Measurements from ENCODE around the gene MAPKAPK5.

MAPKAPK5 gene

DNA sequence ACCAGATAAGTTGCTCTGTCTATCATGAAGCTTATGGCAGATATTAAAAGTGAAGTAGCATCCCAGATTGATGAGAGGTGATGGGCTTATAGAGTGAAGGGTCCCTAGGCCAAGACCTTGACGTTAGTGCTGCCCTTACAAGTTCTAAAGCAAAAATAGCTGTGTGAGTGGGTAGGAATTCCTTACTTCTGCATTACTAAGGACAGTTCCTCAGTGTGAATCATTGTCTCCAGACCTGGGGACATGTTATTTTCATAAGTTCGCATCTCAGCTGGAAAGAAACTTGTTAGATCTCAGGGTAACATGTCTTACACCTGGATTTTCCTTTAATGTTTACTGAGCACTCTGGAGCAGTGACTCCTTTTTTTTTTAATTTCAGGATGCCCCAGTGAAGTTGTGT lies 28.7 kb downstream of the MAPKAPK5 start:
- no peaks in the 10 kb centered on the region; the same call in 1 of the 2 replicates for H4K20me1 ChIP-seq (ENCODE audit: insufficient read depth, low read length)

GRCh38 chr12:111873113-111873512 lies 31.1 kb downstream of the MAPKAPK5 start:
- TF ChIP-seq CTCF (IDR thresholded peaks at IDR 0.05; ENCODE audit: borderline replicate concordance, extremely low read depth, low read length, poor library complexity, severe bottlenecking) (no peak), EZH2 (IDR thresholded peaks at IDR 0.05; ENCODE audit: borderline replicate concordance, low read depth, low read length, severe bottlenecking) (no peak)
- Histone ChIP-seq H3K4me2 (ENCODE audit: insufficient read depth, low read length) (no peak overlapping the region), H3K4me3 (ENCODE audit: low read depth in 1 of 2, low read length in 2 of 2) (no peak overlapping the region), H3K27me3 (ENCODE audit: insufficient read depth, low read length, poor library complexity) (no peaks in the 10 kb centered on the region), H4K20me1 (ENCODE audit: insufficient read depth, low read length) (no peaks in the 10 kb centered on the region), H3K9ac (ENCODE audit: low read depth, low read length) (no peak overlapping the region), H3K36me3 (ENCODE audit: insufficient read depth, low read length) (peaks cover 68% of the 10 kb centered on the region), H3K9me3 (ENCODE audit: insufficient read depth, low read length, severe bottlenecking) (no peaks in the 10 kb centered on the region), H2AFZ (ENCODE audit: low read depth, low read length) (no peak overlapping the region), H3K79me2 (ENCODE audit: insufficient read depth, low read length) (no peaks in the 10 kb centered on the region; the same call in 1 of the 2 replicates), H3K27ac (ENCODE audit: low read length) (no peak overlapping the region), H3K4me1 (ENCODE audit: insufficient read depth, low read length) (no peaks in the 10 kb centered on the region)
- DNase-seq (no peak), ATAC-seq (ENCODE audit: insufficient read depth, low read depth) (no peak)

More for the DNA sequence above, 28.7 kb downstream of the MAPKAPK5 start:
- ATAC-seq (ENCODE audit: insufficient read depth, low read depth) (no peak), DNase-seq (no peak)
- no peaks in the 10 kb centered on the region; the same call in 1 of the 2 replicates for H3K79me2 ChIP-seq (ENCODE audit: insufficient read depth, low read length)
- H3K4me1 ChIP-seq (ENCODE audit: insufficient read depth, low read length): no peaks in the 10 kb centered on the region
- no peak overlapping the region for H3K4me3 ChIP-seq (ENCODE audit: low read depth in 1 of 2, low read length in 2 of 2)
- no peak overlapping the region for H3K27ac ChIP-seq (ENCODE audit: low read length)
- H3K27me3 ChIP-seq (ENCODE audit: insufficient read depth, low read length, poor library complexity): no peaks in the 10 kb centered on the region
- no peak overlapping the region for H2AFZ ChIP-seq (ENCODE audit: low read depth, low read length)
- H3K9ac ChIP-seq (ENCODE audit: low read depth, low read length): no peak overlapping the region
- H3K4me2 ChIP-seq (ENCODE audit: insufficient read depth, low read length): no peak overlapping the region
- peaks cover 87% of the 10 kb centered on the region for H3K36me3 ChIP-seq (ENCODE audit: insufficient read depth, low read length)
- no peaks in the 10 kb centered on the region for H3K9me3 ChIP-seq (ENCODE audit: insufficient read depth, low read length, severe bottlenecking)
- TF ChIP-seq EZH2 (IDR thresholded peaks at IDR 0.05; ENCODE audit: borderline replicate concordance, low read depth, low read length, severe bottlenecking) (no peak), CTCF (IDR thresholded peaks at IDR 0.05; ENCODE audit: borderline replicate concordance, extremely low read depth, low read length, poor library complexity, severe bottlenecking) (no peak)

DNA sequence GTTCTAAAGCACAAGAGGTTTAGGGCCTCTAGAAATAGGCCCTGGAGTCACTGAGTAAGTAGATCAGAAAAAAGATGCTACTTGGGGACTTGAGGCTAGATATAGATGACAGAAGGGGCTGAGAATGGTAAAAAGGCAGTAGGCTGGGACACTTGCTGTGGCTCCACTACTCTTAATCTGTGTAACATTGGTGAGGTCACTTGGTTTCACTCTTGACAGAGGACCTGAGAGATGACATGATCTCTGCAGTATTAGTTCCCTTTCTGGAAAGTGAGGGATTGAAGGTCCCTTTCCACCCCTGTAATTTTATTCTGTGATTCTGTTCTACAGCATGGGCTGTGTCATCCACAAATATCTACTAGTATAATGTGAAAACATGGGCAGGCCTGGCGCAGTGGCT lies 39.7 kb downstream of the MAPKAPK5 start:
- H3K79me2 ChIP-seq (ENCODE audit: insufficient read depth, low read length): peaks cover 2% of the 10 kb centered on the region; the same call in 1 of the 2 replicates
- no peaks in the 10 kb centered on the region for H3K9me3 ChIP-seq (ENCODE audit: insufficient read depth, low read length, severe bottlenecking)
- no peak overlapping the region for H3K9ac ChIP-seq (ENCODE audit: low read depth, low read length)
- ATAC-seq (ENCODE audit: insufficient read depth, low read depth) (no peak), DNase-seq (no peak)
- no peak overlapping the region for H3K4me2 ChIP-seq (ENCODE audit: insufficient read depth, low read length)
- peaks cover 4% of the 10 kb centered on the region; the same call in 1 of the 2 replicates for H4K20me1 ChIP-seq (ENCODE audit: insufficient read depth, low read length)
- TF ChIP-seq CTCF (IDR thresholded peaks at IDR 0.05; ENCODE audit: borderline replicate concordance, extremely low read depth, low read length, poor library complexity, severe bottlenecking) (no peak), EZH2 (IDR thresholded peaks at IDR 0.05; ENCODE audit: borderline replicate concordance, low read depth, low read length, severe bottlenecking) (no peak)
- H3K4me1 ChIP-seq (ENCODE audit: insufficient read depth, low read length): no peaks in the 10 kb centered on the region
- H2AFZ ChIP-seq (ENCODE audit: low read depth, low read length): no peak overlapping the region
- no peak overlapping the region for H3K27ac ChIP-seq (ENCODE audit: low read length)
- peaks cover 79% of the 10 kb centered on the region for H3K36me3 ChIP-seq (ENCODE audit: insufficient read depth, low read length)
- no peaks in the 10 kb centered on the region for H3K27me3 ChIP-seq (ENCODE audit: insufficient read depth, low read length, poor library complexity)
- H3K4me3 ChIP-seq (ENCODE audit: low read depth in 1 of 2, low read length in 2 of 2): no peak overlapping the region

Measured in DND-41 (cell line).